ENCODE measurements around the gene CCDC184.
"Not testable (repeated sequence)": the region's sequence is repeated elsewhere in the genome, so short reads cannot be mapped to it uniquely, and the experiment has no call there.

CCDC184 gene

GRCh38 chr12:48145981-48146380, 37.5 kb upstream of the CCDC184 start:
- ATAC-seq = no peak
- TF ChIP-seq BACH2 (CRISPR knock-in tag; IDR thresholded peaks at IDR 0.05; ENCODE audit: borderline replicate concordance) (no peak), PPARA (CRISPR knock-in tag; IDR thresholded peaks at IDR 0.05; ENCODE audit: borderline replicate concordance) (no peak), POU6F1 (CRISPR knock-in tag; IDR thresholded peaks at IDR 0.05; ENCODE audit: borderline replicate concordance, low read depth) (no peak), ARNTL (CRISPR knock-in tag; IDR thresholded peaks at IDR 0.05; ENCODE audit: borderline replicate concordance, low read depth) (no peak), ESRRG (CRISPR knock-in tag; IDR thresholded peaks at IDR 0.05) (no peak), ZNF565 (CRISPR knock-in tag; conservative IDR thresholded peaks at IDR 0.05; ENCODE audit: low read depth) (no peak), CREB5 (CRISPR knock-in tag; IDR thresholded peaks at IDR 0.05; ENCODE audit: low read depth) (no peak), SNAI2 (CRISPR knock-in tag; IDR thresholded peaks at IDR 0.05) (no peak), ZNF8 (CRISPR knock-in tag; IDR thresholded peaks at IDR 0.05) (no peak), TOX (CRISPR knock-in tag; IDR thresholded peaks at IDR 0.05; ENCODE audit: borderline replicate concordance) (no peak), GLIS3 (CRISPR knock-in tag; IDR thresholded peaks at IDR 0.05) (no peak), CSDC2 (CRISPR knock-in tag; IDR thresholded peaks at IDR 0.05) (no peak), PATZ1 (CRISPR knock-in tag; IDR thresholded peaks at IDR 0.05; ENCODE audit: borderline replicate concordance) (no peak), ZC3H10 (CRISPR knock-in tag; IDR thresholded peaks at IDR 0.05) (no peak), ZFP3 (CRISPR knock-in tag; IDR thresholded peaks at IDR 0.05) (no peak), ZNF70 (CRISPR knock-in tag; IDR thresholded peaks at IDR 0.05) (no peak), TCF4 (CRISPR knock-in tag; IDR thresholded peaks at IDR 0.05; ENCODE audit: borderline replicate concordance) (no peak), OSR1 (CRISPR knock-in tag; IDR thresholded peaks at IDR 0.05) (no peak), TSHZ2 (CRISPR knock-in tag; IDR thresholded peaks at IDR 0.05) (no peak)

GRCh38 chr12:48151103-48151771, 32.2 kb upstream of the CCDC184 start:
- TF ChIP-seq CSRNP3 (CRISPR knock-in tag; IDR thresholded peaks at IDR 0.05) (no peak), ZC3H10 (CRISPR knock-in tag; IDR thresholded peaks at IDR 0.05) (no peak), ISL1 (CRISPR knock-in tag; IDR thresholded peaks at IDR 0.05) (no peak), PATZ1 (CRISPR knock-in tag; IDR thresholded peaks at IDR 0.05; ENCODE audit: borderline replicate concordance) (no peak), BACH2 (CRISPR knock-in tag; IDR thresholded peaks at IDR 0.05; ENCODE audit: borderline replicate concordance) (no peak), ESRRG (CRISPR knock-in tag; IDR thresholded peaks at IDR 0.05) (no peak), PPARA (CRISPR knock-in tag; IDR thresholded peaks at IDR 0.05; ENCODE audit: borderline replicate concordance) (no peak), ZNF70 (CRISPR knock-in tag; IDR thresholded peaks at IDR 0.05) (no peak), ZFP3 (CRISPR knock-in tag; IDR thresholded peaks at IDR 0.05) (no peak), ARNTL (CRISPR knock-in tag; IDR thresholded peaks at IDR 0.05; ENCODE audit: borderline replicate concordance, low read depth) (no peak), TSHZ2 (CRISPR knock-in tag; IDR thresholded peaks at IDR 0.05) (no peak), SNAI2 (CRISPR knock-in tag; IDR thresholded peaks at IDR 0.05) (no peak), ZNF565 (CRISPR knock-in tag; conservative IDR thresholded peaks at IDR 0.05; ENCODE audit: low read depth) (no peak), TCF4 (CRISPR knock-in tag; IDR thresholded peaks at IDR 0.05; ENCODE audit: borderline replicate concordance) (no peak), RARB (CRISPR knock-in tag; IDR thresholded peaks at IDR 0.05) (no peak), CSDC2 (CRISPR knock-in tag; IDR thresholded peaks at IDR 0.05) (no peak)
- ATAC-seq = no peak

- not testable (repeated sequence) for ATAC-seq
Observed at GRCh38 chr12:48155786-48156185, 27.7 kb upstream of the CCDC184 start.

All from SK-N-SH treated with all-trans-retinoic acid at 6 μM for 48 hours (cell line).